ENCODE data around the gene TRPV5. TPM values are rescaled to one million over a fixed set of nuclear protein-coding genes. Genes with fewer than 3 reads are reported as not detected.

The TRPV5 gene
- total and polyA plus RNA-seq, 2 of the 4 experiments (the other 2 are of a cell fraction), result not detected

GRCh38 chr7:142859411-142859810 is 74.1 kb downstream of the TRPV5 start:
- Histone ChIP-seq H4K5ac (ENCODE audit: low read depth, low read length) (no peak overlapping the region), H3K14ac (replicated peaks; ENCODE audit: low read depth, low read length) (no peak overlapping the region), H3K18ac (ENCODE audit: low read depth, low read length) (no peak overlapping the region), H3K56ac (ENCODE audit: extremely low read depth, insufficient read depth, low read length) (no peak overlapping the region), H3K4me1 (ENCODE audit: control insufficient read depth, insufficient read depth, low read length) (no peaks in the 10 kb centered on the region), H3K27me3 (ENCODE audit: control insufficient read depth, insufficient read depth, low read length) (peaks cover 11% of the 10 kb centered on the region), H2AK9ac (replicated peaks; ENCODE audit: low read depth, low read length, poor library complexity) (no peak overlapping the region), H3K36me3 (ENCODE audit: control insufficient read depth, insufficient read depth, low read length) (no peaks in the 10 kb centered on the region), H4K20me1 (ENCODE audit: insufficient read depth, low read length) (no peaks in the 10 kb centered on the region), H3K9ac (ENCODE audit: low read depth, low read length) (no peak overlapping the region), H3K79me1 (ENCODE audit: low read depth in 1 of 2, low read length in 2 of 2) (no peaks in the 10 kb centered on the region), H2BK20ac (ENCODE audit: low read depth, low read length) (no peak overlapping the region), H3K23ac (ENCODE audit: low read depth, low read length) (no peak overlapping the region), H4K91ac (ENCODE audit: insufficient read depth, low read depth, low read length) (no peak overlapping the region), H3K9me1 (ENCODE audit: insufficient read depth, low read length) (no peaks in the 10 kb centered on the region), H2AK5ac (ENCODE audit: low read depth, low read length) (no peak overlapping the region), H3K4me3 (ENCODE audit: insufficient read depth, low read depth, low read length) (no peak overlapping the region), H3K4me2 (ENCODE audit: low read depth, low read length) (no peak overlapping the region), H2BK15ac (ENCODE audit: low read depth, low read length) (no peak overlapping the region), H2AFZ (replicated peaks; ENCODE audit: low read length, poor library complexity) (no peak overlapping the region), H3K4ac (ENCODE audit: low read depth, low read length) (no peak overlapping the region), H3K9me3 (ENCODE audit: control insufficient read depth, insufficient read depth, low read length) (no peaks in the 10 kb centered on the region), H2BK5ac (ENCODE audit: low read depth, low read length, poor library complexity, severe bottlenecking) (no peak overlapping the region), H4K8ac (ENCODE audit: low read depth in 2 of 2, low read length in 2 of 2) (no peak overlapping the region), H2BK120ac (ENCODE audit: low read depth, low read length) (no peak overlapping the region), H3K27ac (ENCODE audit: insufficient read depth, low read length) (no peak overlapping the region)
- intact Hi-C loops (cut with micrococcal nuclease), result no loop called here
- in situ Hi-C loops (cut with MboI; ENCODE audit: low sequenced_read_pairs), result loop anchor here (10.0 kb wide), 1 partner anchor 355 kb away; no protein-coding TSS in a partner anchor
- no peak for ATAC-seq (ENCODE audit: low read depth)
- no peak for DNase-seq
- ChIA-PET POLR2A (ENCODE audit: unreplicated experiment) (no interaction called here), CTCF (no interaction called here)
- dilution Hi-C loops (cut with HindIII; ENCODE audit: low sequenced_read_pairs, unreplicated experiment), result no loop called here
- TF ChIP-seq NFE2L2 (IDR thresholded peaks at IDR 0.05; ENCODE audit: low read depth, low read length) (no peak), FOS (IDR thresholded peaks at IDR 0.05; ENCODE audit: low read depth, low read length) (no peak), CHD1 (IDR thresholded peaks at IDR 0.05; ENCODE audit: low read depth, low read length) (no peak), CEBPB (IDR thresholded peaks at IDR 0.05; ENCODE audit: low read depth, low read length) (no peak), MXI1 (IDR thresholded peaks at IDR 0.05; ENCODE audit: borderline replicate concordance, low read depth, low read length) (no peak), RFX5 (IDR thresholded peaks at IDR 0.05; ENCODE audit: low read depth, low read length) (no peak), RAD21 (IDR thresholded peaks at IDR 0.05; ENCODE audit: low read length) (no peak), RCOR1 (IDR thresholded peaks at IDR 0.05; ENCODE audit: insufficient replicate concordance, low read length) (no peak), MAFK (IDR thresholded peaks at IDR 0.05; ENCODE audit: low read depth, low read length) (no peak), MAZ (IDR thresholded peaks at IDR 0.05; ENCODE audit: borderline replicate concordance, low read depth, low read length) (no peak), USF2 (IDR thresholded peaks at IDR 0.05; ENCODE audit: low read depth, low read length) (no peak)
- BruUV-seq (replicated peaks), result no TSS peak

Other genes with a start within 250 kb of the TRPV5 start
- gene PRSS1, start 184.3 kb downstream of the TRPV5 start, total RNA-seq (2012; rRNA removed), result not detected in 2 replicates
- gene PRSS1, start 184.3 kb downstream of the TRPV5 start, polyA plus RNA-seq (2012; rRNA removed), result not detected in 2 replicates
- gene PRSS2, start 162.8 kb downstream of the TRPV5 start, total RNA-seq (2012; rRNA removed), result not detected in 2 replicates
- gene PRSS2, start 162.8 kb downstream of the TRPV5 start, polyA plus RNA-seq (2012; rRNA removed), result not detected in 2 replicates
- gene EPHB6, start 78.7 kb downstream of the TRPV5 start, total RNA-seq (2012; rRNA removed), result under 0.01 TPM in 2 replicates
- gene EPHB6, start 78.7 kb downstream of the TRPV5 start, polyA plus RNA-seq (2012; rRNA removed), result 0.60 and 0.75 TPM in 2 replicates
- not detected in 2 replicates for gene TRPV6, start 48.0 kb downstream of the TRPV5 start, total RNA-seq (2012; rRNA removed)
- 0.03 TPM in 1 of 2 replicates, not detected in the other for gene TRPV6, start 48.0 kb downstream of the TRPV5 start, polyA plus RNA-seq (2012; rRNA removed)
- not detected in 2 replicates for gene LLCFC1, start 5.7 kb upstream of the TRPV5 start, total RNA-seq (2012; rRNA removed)
- gene LLCFC1, start 5.7 kb upstream of the TRPV5 start, polyA plus RNA-seq (2012; rRNA removed), result not detected in 2 replicates
- gene KEL, start 28.6 kb upstream of the TRPV5 start, total RNA-seq (2012; rRNA removed), result not detected in 2 replicates
- 0.03 and 0.07 TPM in 2 replicates for gene KEL, start 28.6 kb upstream of the TRPV5 start, polyA plus RNA-seq (2012; rRNA removed)
- gene OR9A2, start 93.4 kb upstream of the TRPV5 start, total RNA-seq (2012; rRNA removed), result not detected in 2 replicates
- gene OR9A2, start 93.4 kb upstream of the TRPV5 start, polyA plus RNA-seq (2012; rRNA removed), result not detected in 2 replicates
- gene OR6V1, start 118.6 kb upstream of the TRPV5 start, total RNA-seq (2012; rRNA removed), result not detected in 2 replicates
- not detected in 2 replicates for gene OR6V1, start 118.6 kb upstream of the TRPV5 start, polyA plus RNA-seq (2012; rRNA removed)
- gene PIP, start 198.3 kb upstream of the TRPV5 start, total RNA-seq (2012; rRNA removed), result not detected in 2 replicates
- gene PIP, start 198.3 kb upstream of the TRPV5 start, polyA plus RNA-seq (2012; rRNA removed), result not detected in 2 replicates
- gene TAS2R39, start 249.7 kb upstream of the TRPV5 start, total RNA-seq (2012; rRNA removed), result not detected in 2 replicates
- not detected in 2 replicates for gene TAS2R39, start 249.7 kb upstream of the TRPV5 start, polyA plus RNA-seq (2012; rRNA removed)